Gastroesophageal sphincter (tissue), 4 donors: Measurements from ENCODE around the gene SDK2. TPM values are rescaled to one million over a fixed set of nuclear protein-coding genes. Genes with fewer than 3 reads are reported as not detected.

ENCODE experiments used
- ATAC-seq: fragments of 150-250 bp; one replicate; pipeline ENCODE4 v1.9.1; 2016; ENCODE audit warnings: mild to moderate bottlenecking, moderate library complexity
- H3K27ac ChIP-seq, 4 donors: fragments of 200-600 bp; sonication (generic) in 3 of 4; 1 replicate in 3 of 4; 2 replicates in 1 of 4; pipeline ENCODE4 v1.5.1; 2016 to 2019
- H3K27me3 ChIP-seq: fragments of 200-600 bp; sonication (generic); one replicate; pipeline ENCODE4 v1.5.1; 2019
- H3K36me3 ChIP-seq, 2 donors: fragments of 200-600 bp; sonication (generic); one replicate each; pipeline ENCODE4 v1.5.1; 2019; ENCODE audit warnings: control low read depth in 1 of 2
- H3K4me1 ChIP-seq, 3 donors: fragments of 200-600 bp; sonication (generic); 1 replicate in 2 of 3; 2 replicates in 1 of 3; pipeline ENCODE4 v1.5.1; 2016 to 2019; ENCODE audit warnings: control low read depth in 2 of 3
- H3K4me3 ChIP-seq, 2 donors: fragments of 200-600 bp; sonication (generic); one replicate each; pipeline ENCODE4 v1.5.1; 2019; ENCODE audit warnings: mild to moderate bottlenecking in 1 of 2, moderate library complexity in 1 of 2
- H3K9me3 ChIP-seq, 3 donors: fragments of 200-600 bp; sonication (generic); one replicate each; pipeline ENCODE4 v1.5.1; 2017 to 2019; ENCODE audit warnings: control low read depth in 2 of 3
- CTCF ChIP-seq, 4 experiments: fragments of 200-600 bp in 2 of 4; fragments of 450-650 bp in 2 of 4; sonication (generic) in 1 of 4; IDR thresholded peaks; one replicate each; pipeline ENCODE4 v1.5.1; 2017 to 2019; ENCODE audit warnings: antibody characterized with exemption in 4 of 4, mild to moderate bottlenecking in 2 of 4, moderate library complexity in 2 of 4
- EP300 ChIP-seq: sonication (generic); formaldehyde crosslinking; IDR thresholded peaks from one replicate; pipeline ENCODE4 v1.6.1; 2017; ENCODE audit warnings: antibody characterized with exemption, mild to moderate bottlenecking
- POLR2A ChIP-seq, 2 donors: fragments of 450-650 bp; IDR thresholded peaks; one replicate each; pipeline ENCODE4 v1.6.1; 2017; ENCODE audit warnings: antibody characterized with exemption in 2 of 2, mild to moderate bottlenecking in 2 of 2, moderate library complexity in 1 of 2
- POLR2AphosphoS5 ChIP-seq: sonication (generic); formaldehyde crosslinking; IDR thresholded peaks from one replicate; pipeline ENCODE4 v1.6.1; 2017; ENCODE audit warnings: antibody characterized with exemption
- WGBS, 2 donors: methylation state at CpG; one replicate each; pipeline ENCODE4 v1.1.5; 2018; ENCODE audit warnings: low coverage in 1 of 2; 5-methylcytosine and 5-hydroxymethylcytosine counted together
- total RNA-seq, 4 donors: library from RNA; depleted of rRNA; stranded (reverse); fragments of >200 nt; gene quantifications; one replicate each; pipeline ENCODE4 v1.1.0, GENCODE V29; 2016

SDK2 gene
- total RNA-seq, 4 donors from 2014 or later = 0.31 to 2.0 (median 0.78) TPM

- H3K36me3 ChIP-seq = no peaks in the 10 kb centered on the region
- WGBS, 2 donors = 75 to 91% methylated on average over 4 to 8 of the region's 9 CpGs
- H3K4me1 ChIP-seq = peaks cover 0 to 7% (median 3%) of the 10 kb centered on the region in 3 donors
- ATAC-seq = no peak
- peaks cover 24% of the 10 kb centered on the region for H3K27me3 ChIP-seq
- no peaks in the 10 kb centered on the region for H3K9me3 ChIP-seq
- no peak for TF ChIP-seq CTCF (IDR thresholded peaks at IDR 0.05)
- no peak for TF ChIP-seq POLR2AphosphoS5
- no peak for TF ChIP-seq POLR2A (IDR thresholded peaks at IDR 0.05)
- TF ChIP-seq EP300 = no peak
- no peak overlapping the region for H3K4me3 ChIP-seq
- H3K27ac ChIP-seq = no peak overlapping the region
These were observed 214.0 kb downstream of the SDK2 start for GRCh38 chr17:73430165-73430680.

GRCh38 chr17:73429440-73430164, 214.6 kb downstream of the SDK2 start:
- TF ChIP-seq CTCF (IDR thresholded peaks at IDR 0.05) = peak in 3 of 4 experiments; percentile 91 to 96 (median 93)
- no peak for TF ChIP-seq POLR2AphosphoS5
- Histone ChIP-seq H3K27me3 (peaks cover 24% of the 10 kb centered on the region), H3K27ac (no peak overlapping the region), H3K36me3 (no peaks in the 10 kb centered on the region), H3K4me1 (peaks cover 0 to 7% (median 3%) of the 10 kb centered on the region in 3 donors), H3K9me3 (no peaks in the 10 kb centered on the region), H3K4me3 (no peak overlapping the region)
- WGBS, 2 donors = 54 to 58% methylated on average over 5 to 7 of the region's 14 CpGs
- ATAC-seq = peak; percentile 88

- TF ChIP-seq CTCF (IDR thresholded peaks at IDR 0.05) = no peak
- no peak for TF ChIP-seq POLR2A (IDR thresholded peaks at IDR 0.05)
- no peak for TF ChIP-seq EP300
- TF ChIP-seq POLR2AphosphoS5 = no peak
- no peak for ATAC-seq
- Histone ChIP-seq H3K27ac (no peak overlapping the region), H3K27me3 (peaks cover 24% of the 10 kb centered on the region), H3K9me3 (no peaks in the 10 kb centered on the region), H3K36me3 (no peaks in the 10 kb centered on the region), H3K4me3 (no peak overlapping the region), H3K4me1 (peaks cover 0 to 7% (median 3%) of the 10 kb centered on the region in 3 donors)
These were observed 217.0 kb downstream of the SDK2 start for GRCh38 chr17:73427198-73427597.

- Histone ChIP-seq H3K27ac (no peak overlapping the region), H3K36me3 (no peaks in the 10 kb centered on the region), H3K4me1 (peaks cover 0 to 12% (median under 1%) of the 10 kb centered on the region in 3 donors), H3K4me3 (no peak overlapping the region), H3K9me3 (no peaks in the 10 kb centered on the region), H3K27me3 (peaks cover 4% of the 10 kb centered on the region)
- WGBS, 2 donors = 76 to 83% methylated on average over 2 to 5 of the region's 6 CpGs
- TF ChIP-seq POLR2A (IDR thresholded peaks at IDR 0.05) (no peak), EP300 (no peak), CTCF (IDR thresholded peaks at IDR 0.05) (no peak), POLR2AphosphoS5 (no peak)
- ATAC-seq = no peak
These were observed 219.7 kb downstream of the SDK2 start for GRCh38 chr17:73424571-73424970.

- no CpG with 5 or more reads among the region's 19 CpGs for WGBS, 2 donors
- no peaks in the 10 kb centered on the region for H3K9me3 ChIP-seq
These were observed 220.4 kb downstream of the SDK2 start for GRCh38 chr17:73423806-73424205.

More at GRCh38 chr17:73423806-73424205, 220.4 kb downstream of the SDK2 start:
- H3K36me3 ChIP-seq = no peaks in the 10 kb centered on the region
- H3K27ac ChIP-seq = no peak overlapping the region
- peaks cover 4% of the 10 kb centered on the region for H3K27me3 ChIP-seq
- H3K4me3 ChIP-seq = no peak overlapping the region
- ATAC-seq = no peak
- peaks cover 0 to 10% (median 0%) of the 10 kb centered on the region in 3 donors for H3K4me1 ChIP-seq
- TF ChIP-seq EP300 (no peak), POLR2A (IDR thresholded peaks at IDR 0.05) (no peak), POLR2AphosphoS5 (no peak), CTCF (IDR thresholded peaks at IDR 0.05) (no peak)
